Stimulated activated CD8-positive, alpha-beta memory T cell treated with anti-CD3 and anti-CD28 coated beads, Interleukin-7, amount 100 ng/mL, for 1 hour (primary cell): ENCODE measurements around the gene CLSTN2.

Experiments
- DNase-seq, 2 donors: peaks; one replicate each; pipeline ENCODE4 v3.0.0-alpha.2; 2020; ENCODE audit warnings: low read depth in 2 of 2

The CLSTN2 gene

GRCh38 chr3:140093742-140094141 is 158.8 kb downstream of the CLSTN2 start:
- no peak for DNase-seq

- DNase-seq: no peak
These were observed 159.5 kb downstream of the CLSTN2 start for GRCh38 chr3:140094487-140094886.

DNA sequence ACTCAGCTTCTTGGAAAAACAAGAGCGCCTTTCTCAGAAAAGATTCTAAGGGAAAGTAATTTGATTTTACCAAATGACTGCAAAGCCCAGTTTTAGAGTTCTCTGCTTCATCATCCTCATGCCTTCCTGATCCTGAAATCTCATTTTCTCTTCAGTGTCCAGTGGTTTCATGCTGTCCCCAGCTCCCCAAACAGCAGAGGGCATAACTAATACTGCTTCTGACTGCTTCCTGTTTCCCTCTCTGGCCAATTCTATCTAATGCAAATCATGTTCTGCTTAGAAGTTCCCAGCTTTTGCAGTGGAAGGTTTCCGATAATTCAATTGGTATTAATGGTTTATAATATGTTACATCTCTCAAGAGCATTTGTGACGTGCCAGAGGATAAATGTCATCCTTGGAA is 161.1 kb downstream of the CLSTN2 start:
- no peak for DNase-seq

DNA sequence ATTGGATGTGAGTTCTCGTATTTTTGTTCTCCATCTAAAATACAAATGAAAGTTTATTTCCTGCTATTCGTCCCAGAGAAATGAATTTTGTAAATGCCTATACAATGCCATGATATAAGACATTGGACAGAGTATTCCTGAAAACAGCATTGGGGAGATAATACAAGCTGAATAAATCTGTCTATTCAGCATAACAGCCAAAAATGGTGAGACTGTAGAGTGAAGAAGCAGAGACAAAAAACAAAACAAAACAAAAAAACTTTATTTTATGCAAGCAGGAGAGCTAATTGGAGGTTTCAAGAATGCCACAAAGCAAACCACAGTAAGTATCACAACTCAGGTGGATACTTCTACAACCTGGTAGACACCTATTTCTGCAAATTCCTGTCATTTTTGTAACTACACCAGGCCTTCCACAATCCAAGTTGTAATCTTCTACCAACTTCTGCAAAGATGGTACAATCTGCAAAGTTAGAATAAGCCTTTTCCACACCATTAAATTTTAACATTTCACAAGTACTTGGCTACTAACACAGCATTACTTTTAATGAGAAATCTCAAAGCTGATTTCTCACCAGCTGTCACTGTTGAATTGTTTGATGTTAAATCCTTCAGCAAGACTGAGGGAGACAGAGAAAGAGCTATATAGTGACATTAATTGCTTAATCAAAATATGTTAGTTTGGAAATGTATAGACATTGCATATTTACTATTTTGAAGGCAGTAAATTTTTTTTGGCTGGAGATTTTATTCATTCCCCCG is 163.1 kb downstream of the CLSTN2 start:
- DNase-seq: no peak

- no peak for DNase-seq
These were observed 165.5 kb downstream of the CLSTN2 start for GRCh38 chr3:140100479-140100878.

DNA sequence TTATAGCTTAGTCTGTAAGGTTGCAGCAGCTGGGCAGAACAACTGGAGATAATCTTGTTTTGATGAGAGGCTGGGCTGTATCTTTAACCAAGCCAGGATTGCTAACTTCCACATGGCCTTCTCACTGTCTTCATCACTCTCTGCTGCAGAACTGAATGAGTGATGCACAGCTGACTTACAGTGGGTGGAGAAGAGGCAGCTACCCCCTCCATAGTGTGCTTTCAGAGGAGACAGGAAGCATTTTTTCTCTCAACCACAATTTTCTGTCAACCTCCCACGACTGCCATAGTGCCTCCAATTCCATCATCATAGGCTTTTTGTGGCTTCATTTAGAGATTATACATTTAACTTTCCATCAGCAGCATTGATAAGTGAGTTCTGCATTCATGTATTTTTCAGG is 168.2 kb downstream of the CLSTN2 start:
- no peak for DNase-seq

DNA sequence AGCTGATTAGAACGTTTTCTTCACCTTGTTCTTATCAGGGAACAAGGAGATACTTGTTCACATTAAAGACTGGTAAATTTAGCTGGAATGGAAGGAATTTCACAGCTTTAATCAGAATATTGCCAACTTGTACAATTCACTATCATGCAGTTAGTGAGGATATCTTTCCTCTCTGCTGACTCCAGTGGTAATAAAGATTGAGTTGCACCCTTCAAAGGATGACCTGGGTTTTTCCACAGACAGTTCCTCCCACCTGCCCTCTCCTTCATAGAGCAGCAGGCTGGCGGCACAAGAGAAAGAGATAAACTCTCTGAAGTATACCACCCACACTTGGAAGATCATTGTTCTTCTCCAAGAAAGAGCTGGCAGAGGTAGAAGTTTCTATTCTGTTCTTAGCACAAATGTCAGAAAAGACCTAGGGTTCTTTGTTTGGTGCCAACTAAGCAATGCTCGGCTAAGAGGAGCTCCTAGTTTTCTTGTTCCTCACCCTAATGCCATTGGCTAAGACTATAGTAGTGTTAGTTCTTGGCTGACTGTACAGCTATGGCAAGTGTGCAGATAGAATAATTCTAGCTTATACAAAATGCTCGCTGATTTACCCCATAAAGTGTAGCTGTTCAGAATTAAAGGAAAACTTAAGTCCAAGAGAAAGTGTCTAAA is 169.1 kb downstream of the CLSTN2 start:
- DNase-seq: no peak

- DNase-seq: no peak
These were observed 179.2 kb downstream of the CLSTN2 start for GRCh38 chr3:140113996-140114788.

- no peak for DNase-seq
These were observed 179.8 kb downstream of the CLSTN2 start for GRCh38 chr3:140114789-140115080.

DNA sequence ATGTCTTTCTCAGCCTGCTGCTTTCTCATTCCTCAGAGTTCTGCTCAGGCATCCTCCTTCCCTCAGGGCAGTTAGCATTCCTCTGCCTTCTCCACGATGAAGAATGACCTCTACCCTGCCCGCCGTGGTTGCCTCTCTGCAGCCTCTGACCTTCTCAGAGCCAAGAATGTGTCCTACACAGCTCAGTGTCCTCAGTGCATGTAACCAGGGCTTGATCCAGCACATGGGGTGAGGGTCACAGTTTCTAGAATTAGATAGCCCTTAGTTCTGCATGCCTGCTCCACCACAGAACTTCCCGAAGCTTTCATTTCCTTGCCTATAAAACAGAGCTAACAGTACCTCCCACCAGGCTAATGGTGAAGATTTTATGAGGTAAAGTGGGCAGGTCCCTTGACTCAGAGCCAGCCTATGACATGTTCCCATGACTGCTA is 182.1 kb downstream of the CLSTN2 start:
- DNase-seq: no peak

- no peak for DNase-seq
These were observed 187.2 kb downstream of the CLSTN2 start for GRCh38 chr3:140122183-140122582.

- DNase-seq: no peak
These were observed 193.2 kb downstream of the CLSTN2 start for GRCh38 chr3:140128217-140128616.

- no peak for DNase-seq
These were observed 193.6 kb downstream of the CLSTN2 start for GRCh38 chr3:140128631-140129030.

GRCh38 chr3:140129768-140130284 is 194.8 kb downstream of the CLSTN2 start:
- no peak for DNase-seq

DNA sequence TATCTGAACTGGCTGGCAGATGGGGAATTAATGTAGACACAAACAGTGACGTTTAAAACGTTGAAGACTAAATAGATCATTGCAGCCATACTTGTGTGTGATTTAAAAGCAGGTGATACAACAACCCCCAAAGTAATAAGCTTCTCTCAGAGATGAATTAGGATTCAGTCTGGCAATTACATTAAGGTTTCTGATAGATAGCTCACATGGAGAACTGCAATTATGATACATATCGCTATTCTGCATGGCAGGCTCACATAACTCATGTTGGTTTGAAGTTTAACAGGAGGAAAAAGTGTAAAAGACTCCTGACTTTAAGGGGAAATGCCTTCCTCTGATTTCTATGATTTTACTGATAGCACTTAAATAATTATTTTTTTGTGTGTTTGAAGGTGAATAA is 196.9 kb downstream of the CLSTN2 start:
- DNase-seq: no peak

- no peak for DNase-seq
These were observed 199.4 kb downstream of the CLSTN2 start for GRCh38 chr3:140134231-140134965.

DNA sequence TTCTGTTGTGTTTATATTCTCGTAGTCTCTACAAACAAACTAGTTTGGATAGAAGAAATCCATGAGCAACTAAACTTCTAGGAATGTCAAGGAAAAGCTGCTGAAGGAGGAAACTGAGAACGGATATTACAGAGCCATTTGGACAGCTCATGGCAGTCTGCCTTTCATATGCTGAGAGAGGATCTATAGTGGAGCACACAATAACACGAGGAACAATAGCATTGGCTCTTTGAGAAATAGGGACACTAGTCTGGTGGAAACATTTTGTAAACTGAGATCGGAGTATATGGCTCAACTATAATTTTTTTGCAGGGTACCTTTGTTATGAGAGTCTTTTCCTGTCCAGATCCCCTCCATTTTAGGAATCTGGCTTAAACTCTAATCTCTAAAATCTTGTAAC is 200.5 kb downstream of the CLSTN2 start:
- DNase-seq: no peak

GRCh38 chr3:140143367-140144069 is 208.5 kb downstream of the CLSTN2 start:
- no peak for DNase-seq

GRCh38 chr3:140145528-140145927 is 210.5 kb downstream of the CLSTN2 start:
- DNase-seq: no peak

- DNase-seq: no peak
These were observed 211.7 kb downstream of the CLSTN2 start for GRCh38 chr3:140146668-140147067.

- DNase-seq: no peak
These were observed 213.0 kb downstream of the CLSTN2 start for GRCh38 chr3:140147965-140148490.
